Left lung (tissue), 10 donors: ENCODE results near the gene OR11H7. TPM values are rescaled to one million over a fixed set of nuclear protein-coding genes. Genes with fewer than 3 reads are reported as not detected.
"Not testable (repeated sequence)": the region's sequence is repeated elsewhere in the genome, so short reads cannot be mapped to it uniquely, and the experiment has no call there.

Experiments
- ATAC-seq: fragments of 200-7000 bp; cut with Tn5 transposase; one replicate; pipeline ENCODE4 v1.9.1; 2020; ENCODE audit warnings: moderate library complexity
- DNase-seq, 4 donors: peaks; one replicate each; pipeline ENCODE4 v3.0.0-alpha.2; 2013 to 2020
- H3K27ac ChIP-seq, 2 donors: fragments of 200-600 bp; sonication (generic) in 1 of 2; one replicate each; pipeline versions ENCODE4 v1.5.0 to v1.8.0; 2020 to 2021
- H3K27me3 ChIP-seq, 2 donors: fragments of 200-600 bp; sonication (generic) in 1 of 2; one replicate each; pipeline versions ENCODE4 v1.5.0 to v1.8.0; 2020 to 2021
- H3K36me3 ChIP-seq, 2 donors: fragments of 200-600 bp; sonication (generic) in 1 of 2; one replicate each; pipeline versions ENCODE4 v1.5.0 to v1.8.0; 2020 to 2021
- H3K4me1 ChIP-seq, 2 donors: fragments of 200-600 bp; one replicate each; pipeline ENCODE4 v1.8.0; 2021
- H3K4me3 ChIP-seq, 2 donors: fragments of 200-600 bp; sonication (generic) in 1 of 2; one replicate each; pipeline versions ENCODE4 v1.5.0 to v1.8.0; 2020 to 2021; ENCODE audit warnings: mild to moderate bottlenecking in 1 of 2
- H3K9me3 ChIP-seq, 2 donors: fragments of 200-600 bp; sonication (generic) in 1 of 2; one replicate each; pipeline versions ENCODE4 v1.5.0 to v1.8.0; 2020 to 2021
- CTCF ChIP-seq, 2 donors: fragments of 200-600 bp; sonication (generic) in 1 of 2; IDR thresholded peaks; one replicate each; pipeline versions ENCODE4 v1.5.0 to v1.8.0; 2021; ENCODE audit warnings: antibody characterized with exemption in 2 of 2
- intact Hi-C, 2 donors: fragments of 100-400 bp; cut with DNase I; formaldehyde crosslinking; loops; one replicate each; pipeline versions ENCODE4 v1.11.2 to v1.14.2; 2022
- polyA plus RNA-seq, 6 donors: library from polyadenylated mRNA; unstranded; fragments of 120-200 nt; gene quantifications; one replicate each; pipeline ENCODE4 v1.2.1, GENCODE V29; 2013; ENCODE audit not compliant: insufficient read length in 6 of 6
- total RNA-seq, 2 donors: library from RNA; stranded (reverse); fragmentation: NEBNext Ultra II Directional; extraction: Animal tissue kit (Norgen Biotek cat#: 25700); gene quantifications; one replicate each; pipeline ENCODE4 v1.2.1, GENCODE V29; 2021
- donor health status: DM: no; HTN: yes; CAD: no.
- donor health status: DM: no; HTN: no; CAD: no.

The OR11H7 gene
- total and polyA plus RNA-seq, 8 donors, result 0.32 to 0.98 (median 0.75) TPM; not detected in 2

- no peak for ATAC-seq
- TF ChIP-seq CTCF (IDR thresholded peaks at IDR 0.05), result no peak
- Histone ChIP-seq H3K4me3 (no peak within 1 kb of the TSS), H3K36me3 (no peaks in the 10 kb centered on the region), H3K27ac (no peak within 1 kb of the TSS), H3K9me3 (no peaks in the 10 kb centered on the region), H3K4me1 (no peaks in the 10 kb centered on the region), H3K27me3 (no peaks in the 10 kb centered on the region)
- intact Hi-C loops, result no loop called here
- no peak for DNase-seq
Observed at GRCh38 chr14:20190596-20190995, 38.2 kb upstream of the OR11H7 start, which contains the start of gene OR11G2. OR11G2 (plus strand) TSS chr14:20190896; CDS start chr14:20197438, 6,542 bp downstream.

- no peak overlapping the region for H3K4me3 ChIP-seq
- H3K4me1 ChIP-seq, result no peaks in the 10 kb centered on the region
- DNase-seq (no peak), ATAC-seq (no peak)
- H3K27me3 ChIP-seq, result no peaks in the 10 kb centered on the region
- H3K27ac ChIP-seq, result no peak overlapping the region
- H3K9me3 ChIP-seq, result no peaks in the 10 kb centered on the region
- TF ChIP-seq CTCF (IDR thresholded peaks at IDR 0.05), result no peak
- intact Hi-C loops, result no loop called here
- no peaks in the 10 kb centered on the region for H3K36me3 ChIP-seq
Observed at GRCh38 chr14:20191396-20191795, 37.4 kb upstream of the OR11H7 start.

- Histone ChIP-seq H3K27ac (no peak overlapping the region), H3K4me1 (no peaks in the 10 kb centered on the region), H3K36me3 (no peaks in the 10 kb centered on the region), H3K27me3 (no peaks in the 10 kb centered on the region), H3K9me3 (no peaks in the 10 kb centered on the region), H3K4me3 (no peak overlapping the region)
- DNase-seq (no peak), ATAC-seq (no peak)
- intact Hi-C loops, result no loop called here
- no peak for TF ChIP-seq CTCF (IDR thresholded peaks at IDR 0.05)
Observed at GRCh38 chr14:20194101-20194500, 34.7 kb upstream of the OR11H7 start.

GRCh38 chr14:20195170-20195569 is 33.6 kb upstream of the OR11H7 start:
- H3K4me3 ChIP-seq, intact Hi-C loops, ATAC-seq, H3K27ac ChIP-seq, H3K27me3 ChIP-seq, DNase-seq, H3K4me1 ChIP-seq, H3K36me3 ChIP-seq, H3K9me3 ChIP-seq: not testable (repeated sequence)

GRCh38 chr14:20195911-20196310 is 32.9 kb upstream of the OR11H7 start:
- no peaks in the 10 kb centered on the region for H3K9me3 ChIP-seq
- ATAC-seq (no peak), DNase-seq (no peak)
- intact Hi-C loops, result no loop called here
- H3K27ac ChIP-seq, result no peak overlapping the region
- no peaks in the 10 kb centered on the region for H3K4me1 ChIP-seq
- TF ChIP-seq CTCF (IDR thresholded peaks at IDR 0.05), result no peak
- no peaks in the 10 kb centered on the region for H3K36me3 ChIP-seq
- no peaks in the 10 kb centered on the region for H3K27me3 ChIP-seq
- H3K4me3 ChIP-seq, result no peak overlapping the region

- H3K4me1 ChIP-seq, result no peaks in the 10 kb centered on the region
- H3K4me3 ChIP-seq, result no peak overlapping the region
- no peaks in the 10 kb centered on the region for H3K36me3 ChIP-seq
- intact Hi-C loops, result no loop called here
- no peak for TF ChIP-seq CTCF (IDR thresholded peaks at IDR 0.05)
- H3K27ac ChIP-seq, result no peak overlapping the region
- H3K9me3 ChIP-seq, result no peaks in the 10 kb centered on the region
- no peaks in the 10 kb centered on the region for H3K27me3 ChIP-seq
- DNase-seq, result no peak
- ATAC-seq, result no peak
Observed at GRCh38 chr14:20197459-20197858, 31.3 kb upstream of the OR11H7 start.
